HCT116 (cell line): ENCODE data around the gene NDUFS6. TPM values are rescaled to one million over a fixed set of nuclear protein-coding genes. Genes with fewer than 3 reads are reported as not detected.
A peak's percentile ranks its signal among the peaks of the same experiment; 100 is the strongest.

Source experiments
- ATAC-seq: fragments of 200-7000 bp; cut with Tn5 transposase; 2 replicates; pipeline ENCODE4 v1.9.1; 2020; ENCODE audit warnings: mild to moderate bottlenecking, moderate library complexity
- BruUV-seq: library from RNA; stranded (reverse); fragments of 400-500 nt; replicated peaks from 2 replicates; lab custom pipeline; 2021; lab: Mats Ljungman, UMichigan
- CTCF ChIA-PET: fragments of 300-600 bp; sonication (Branson Sonifier 250); formaldehyde crosslinking; loops from one replicate; lab custom pipeline; 2021; ENCODE audit warnings: antibody characterized with exemption; lab: Charles Lee
- POLR2A ChIA-PET: fragments of 300-600, 350-600 bp; sonication (Branson Sonifier 250); formaldehyde crosslinking; loops from one replicate; lab custom pipeline; 2021; ENCODE audit warnings: antibody characterized with exemption; lab: Charles Lee
- RAD21 ChIA-PET, 2 experiments: fragments of 300-600 bp; sonication (Branson Sonifier 250); formaldehyde crosslinking; loops; one replicate each; lab custom pipeline; 2023; ENCODE audit warnings: low total read pairs in 2 of 2; ENCODE audit not compliant: uncharacterized antibody in 2 of 2, unreplicated experiment in 2 of 2, low non-redundant PET in 1 of 2; lab: Charles Lee
- DNase-seq: peaks from one replicate; pipeline ENCODE4 v3.0.0-alpha.2; 2010; ENCODE audit warnings: low read depth, low spot score
- H2AFZ ChIP-seq: fragments of 200-600 bp; shearing (Covaris generic), sonication (generic); 2 replicates; pipeline ENCODE4 v1.6.1; 2017; ENCODE audit warnings: low read depth, mixed run types, mixed read lengths, antibody characterized with exemption, low read length; ENCODE audit not compliant: poor library complexity, severe bottlenecking
- H3K27ac ChIP-seq: 2 replicates; pipeline ENCODE4 v1.5.1; 2012; ENCODE audit warnings: low read depth, low read length
- H3K27me3 ChIP-seq: fragments of 200-600 bp; sonication (generic); 2 replicates; pipeline ENCODE4 v1.6.1; 2016; ENCODE audit warnings: mixed run types, low read length, mixed read lengths; ENCODE audit not compliant: insufficient read depth
- H3K36me3 ChIP-seq, 2 experiments: fragments of 200-500 bp in 1 of 2; fragments of 200-600 bp in 1 of 2; sonication (Bioruptor generic) in 1 of 2; sonication (generic) in 1 of 2; 2 replicates each; pipeline versions ENCODE4 v1.5.1 to v1.6.1; 2014 to 2016; ENCODE audit warnings: low read length in 2 of 2, inconsistent platforms in 1 of 2, mixed read lengths in 1 of 2, mixed run types in 1 of 2; ENCODE audit not compliant: insufficient read depth in 2 of 2, control insufficient read depth in 1 of 2
- H3K4me1 ChIP-seq, 2 experiments: fragments of 200-600 bp in 1 of 2; sonication (generic) in 1 of 2; 2 replicates each; pipeline versions ENCODE4 v1.5.1 to v1.6.1; 2012 to 2017; ENCODE audit warnings: low read length in 2 of 2, inconsistent platforms in 1 of 2, mild to moderate bottlenecking in 1 of 2, mixed read lengths in 1 of 2, mixed run types in 1 of 2, moderate library complexity in 1 of 2; ENCODE audit not compliant: insufficient read depth in 2 of 2, control insufficient read depth in 1 of 2
- H3K4me2 ChIP-seq: fragments of 200-600 bp; sonication (generic); 2 replicates; pipeline ENCODE4 v1.6.1; 2017; ENCODE audit warnings: mixed run types, low read length, mixed read lengths
- H3K4me3 ChIP-seq, 2 experiments: fragments of 200-600 bp in 1 of 2; sonication (generic) in 1 of 2; replicated peaks in 1 of 2; 2 replicates each; pipeline ENCODE4 v1.5.1; 2011 to 2016; ENCODE audit warnings: low read length in 2 of 2, control low read depth in 1 of 2, low read depth in 1 of 2, mild to moderate bottlenecking in 1 of 2, mixed read lengths in 1 of 2, mixed run types in 1 of 2
- H3K79me2 ChIP-seq: fragments of 200-600 bp; sonication (generic); 2 replicates; pipeline ENCODE4 v1.6.1; 2017; ENCODE audit warnings: mild to moderate bottlenecking, mixed run types, low read length, moderate library complexity, mixed read lengths; ENCODE audit not compliant: insufficient read depth
- H3K9ac ChIP-seq: fragments of 200-600 bp; sonication (generic); 2 replicates; pipeline ENCODE4 v1.6.1; 2016; ENCODE audit warnings: low read length, mixed read lengths
- H3K9me2 ChIP-seq: fragments of 200-600 bp; sonication (generic), shearing (Covaris generic); 2 replicates; pipeline ENCODE4 v1.6.1; 2017; ENCODE audit warnings: mixed run types, mild to moderate bottlenecking, moderate library complexity; ENCODE audit not compliant: insufficient read depth
- H3K9me3 ChIP-seq, 2 experiments: fragments of 200-500 bp in 1 of 2; fragments of 200-600 bp in 1 of 2; sonication (Bioruptor generic) in 1 of 2; sonication (generic) in 1 of 2; 2 replicates each; pipeline ENCODE4 v1.6.1; 2014 to 2017; ENCODE audit warnings: low read length in 2 of 2, mixed read lengths in 2 of 2, inconsistent platforms in 1 of 2, low read depth in 1 of 2, mild to moderate bottlenecking in 1 of 2, mixed run types in 1 of 2, moderate library complexity in 1 of 2; ENCODE audit not compliant: control insufficient read depth in 1 of 2, insufficient read depth in 1 of 2
- H4K20me1 ChIP-seq: fragments of 200-600 bp; sonication (generic), shearing (Covaris generic); 2 replicates; pipeline ENCODE4 v1.6.1; 2017; ENCODE audit warnings: mixed run types, mild to moderate bottlenecking, moderate library complexity; ENCODE audit not compliant: insufficient read depth
- ATF3 ChIP-seq: IDR thresholded peaks from 2 replicates; pipeline ENCODE4 v1.6.1; 2012
- CEBPB ChIP-seq: IDR thresholded peaks from 2 replicates; pipeline ENCODE4 v1.6.1; 2012; ENCODE audit warnings: low read depth
- EGR1 ChIP-seq: IDR thresholded peaks from 2 replicates; pipeline ENCODE4 v1.6.1; 2012; ENCODE audit warnings: low read depth
- EZH2 ChIP-seq: fragments of 200-600 bp; sonication (generic); IDR thresholded peaks from 2 replicates; pipeline ENCODE4 v1.6.1; 2017; ENCODE audit warnings: antibody characterized with exemption, mixed run types
- EZH2phosphoT487 ChIP-seq: fragments of 200-600 bp; IDR thresholded peaks from 2 replicates; pipeline ENCODE4 v1.6.1; 2018; ENCODE audit warnings: antibody characterized with exemption, borderline replicate concordance
- SP1 ChIP-seq: IDR thresholded peaks from 2 replicates; pipeline ENCODE4 v1.6.1; 2012; ENCODE audit warnings: low read depth
- YY1 ChIP-seq: IDR thresholded peaks from 2 replicates; pipeline ENCODE4 v1.6.1; 2011; ENCODE audit warnings: low read length, low read depth, moderate library complexity, mild to moderate bottlenecking; ENCODE audit not compliant: insufficient replicate concordance; ENCODE audit errors: extremely low read depth
- intact Hi-C: fragments of 100-400 bp; cut with micrococcal nuclease; formaldehyde crosslinking; loops from 2 replicates; pipeline ENCODE4 v1.10.0; 2022
- total RNA-seq: library from RNA; stranded (reverse); gene quantifications from one replicate; pipeline ENCODE4 v1.2.1, GENCODE V29; 2021; ENCODE audit not compliant: unreplicated experiment
- TF ChIP-seq, protein P1 (sequence below): IDR thresholded peaks from 2 replicates; pipeline ENCODE4 v1.6.1; 2012; ENCODE audit warnings: low read depth
- TF ChIP-seq, protein P2 (sequence below): IDR thresholded peaks from 2 replicates; pipeline ENCODE4 v1.6.1; 2012

Gene NDUFS6
- total RNA-seq, 1 experiment from 2014 or later, result 43.8 TPM

DNA sequence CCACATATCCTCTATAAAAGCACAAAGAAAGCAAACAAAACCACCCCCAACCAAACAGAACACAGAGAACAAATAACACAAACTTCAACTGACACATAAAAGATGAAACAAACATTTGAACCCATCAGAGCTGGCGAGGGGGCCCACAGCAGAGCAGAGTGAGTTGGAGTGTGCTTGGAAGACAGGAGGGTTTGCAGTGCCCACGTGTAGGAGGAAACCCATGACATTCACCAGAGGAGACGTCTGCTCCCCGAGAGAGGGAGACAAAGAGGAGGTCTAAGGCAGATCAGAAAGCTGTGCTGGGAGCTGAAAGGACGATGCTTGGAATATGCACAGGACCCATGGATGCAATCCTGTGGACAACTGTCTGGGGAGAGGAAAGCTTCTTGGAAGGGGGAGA, 28.6 kb upstream of the NDUFS6 start (continued):
- TF ChIP-seq, protein P1, sequence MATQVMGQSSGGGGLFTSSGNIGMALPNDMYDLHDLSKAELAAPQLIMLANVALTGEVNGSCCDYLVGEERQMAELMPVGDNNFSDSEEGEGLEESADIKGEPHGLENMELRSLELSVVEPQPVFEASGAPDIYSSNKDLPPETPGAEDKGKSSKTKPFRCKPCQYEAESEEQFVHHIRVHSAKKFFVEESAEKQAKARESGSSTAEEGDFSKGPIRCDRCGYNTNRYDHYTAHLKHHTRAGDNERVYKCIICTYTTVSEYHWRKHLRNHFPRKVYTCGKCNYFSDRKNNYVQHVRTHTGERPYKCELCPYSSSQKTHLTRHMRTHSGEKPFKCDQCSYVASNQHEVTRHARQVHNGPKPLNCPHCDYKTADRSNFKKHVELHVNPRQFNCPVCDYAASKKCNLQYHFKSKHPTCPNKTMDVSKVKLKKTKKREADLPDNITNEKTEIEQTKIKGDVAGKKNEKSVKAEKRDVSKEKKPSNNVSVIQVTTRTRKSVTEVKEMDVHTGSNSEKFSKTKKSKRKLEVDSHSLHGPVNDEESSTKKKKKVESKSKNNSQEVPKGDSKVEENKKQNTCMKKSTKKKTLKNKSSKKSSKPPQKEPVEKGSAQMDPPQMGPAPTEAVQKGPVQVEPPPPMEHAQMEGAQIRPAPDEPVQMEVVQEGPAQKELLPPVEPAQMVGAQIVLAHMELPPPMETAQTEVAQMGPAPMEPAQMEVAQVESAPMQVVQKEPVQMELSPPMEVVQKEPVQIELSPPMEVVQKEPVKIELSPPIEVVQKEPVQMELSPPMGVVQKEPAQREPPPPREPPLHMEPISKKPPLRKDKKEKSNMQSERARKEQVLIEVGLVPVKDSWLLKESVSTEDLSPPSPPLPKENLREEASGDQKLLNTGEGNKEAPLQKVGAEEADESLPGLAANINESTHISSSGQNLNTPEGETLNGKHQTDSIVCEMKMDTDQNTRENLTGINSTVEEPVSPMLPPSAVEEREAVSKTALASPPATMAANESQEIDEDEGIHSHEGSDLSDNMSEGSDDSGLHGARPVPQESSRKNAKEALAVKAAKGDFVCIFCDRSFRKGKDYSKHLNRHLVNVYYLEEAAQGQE, result no peak
- TF ChIP-seq, protein P2, sequence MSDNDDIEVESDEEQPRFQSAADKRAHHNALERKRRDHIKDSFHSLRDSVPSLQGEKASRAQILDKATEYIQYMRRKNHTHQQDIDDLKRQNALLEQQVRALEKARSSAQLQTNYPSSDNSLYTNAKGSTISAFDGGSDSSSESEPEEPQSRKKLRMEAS, result peak; percentile 44; the same call in 1 of the 2 replicates
- TF ChIP-seq CEBPB (no peak), ATF3 (no peak), YY1 (no peak), EGR1 (no peak), EZH2phosphoT487 (no peak)

DNA sequence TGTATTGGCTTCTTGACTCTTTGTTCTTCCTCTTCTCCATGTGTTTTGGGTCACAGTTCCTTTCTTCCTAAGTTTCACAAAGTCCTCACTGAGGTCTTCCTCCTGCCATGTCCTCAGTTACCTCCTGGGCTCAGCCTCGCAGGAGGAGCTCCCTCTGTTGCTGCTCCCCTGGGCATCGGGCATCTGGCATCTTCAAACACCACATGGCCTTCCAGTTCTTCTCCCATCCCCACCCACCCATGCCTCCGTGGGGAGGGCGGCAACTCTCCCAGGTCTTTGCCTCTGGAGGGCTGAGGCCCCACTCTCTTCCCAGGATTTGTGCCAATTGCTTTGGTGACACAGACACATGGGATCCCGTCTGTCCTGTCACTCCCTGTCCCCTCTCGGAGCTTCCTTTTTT, 24.4 kb upstream of the NDUFS6 start:
- no peak overlapping the region for H2AFZ ChIP-seq
- H3K9me3 ChIP-seq, result no peaks in the 10 kb centered on the region
- H3K36me3 ChIP-seq, result no peaks in the 10 kb centered on the region
- no peaks in the 10 kb centered on the region for H3K9me2 ChIP-seq
- ChIA-PET POLR2A (no interaction called here), CTCF (no interaction called here), RAD21 (no interaction called here)
- H3K79me2 ChIP-seq, result no peaks in the 10 kb centered on the region
- no peaks in the 10 kb centered on the region for H4K20me1 ChIP-seq
- DNase-seq, result no peak
- H3K27ac ChIP-seq, result no peak overlapping the region
- BruUV-seq, result no TSS peak
- intact Hi-C loops, result no loop called here
- ATAC-seq, result no peak
- no peak overlapping the region for H3K9ac ChIP-seq
- H3K4me2 ChIP-seq, result no peak overlapping the region
- no peaks in the 10 kb centered on the region for H3K4me1 ChIP-seq
- H3K4me3 ChIP-seq, result no peak overlapping the region
- no peak for TF ChIP-seq EZH2
- no peak for TF ChIP-seq SP1
- TF ChIP-seq, protein P1, result no peak
- TF ChIP-seq, all 23 proteins: peak for 0
- H3K27me3 ChIP-seq, result no peaks in the 10 kb centered on the region
